Mesenchymal stem cell (in vitro differentiated cells and primary cell): Measurements from ENCODE around the gene ACVR1. TPM values are rescaled to one million over a fixed set of nuclear protein-coding genes. Genes with fewer than 3 reads are reported as not detected.

ENCODE experiments used
- DNase-seq: peaks from one replicate; pipeline ENCODE4 v3.0.0-alpha.2; 2013
- H2AFZ ChIP-seq: one replicate; pipeline ENCODE4 v1.6.1; 2013; ENCODE audit warnings: low read depth, mild to moderate bottlenecking, control low read depth, inconsistent platforms, low read length, moderate library complexity
- H2AK5ac ChIP-seq: 2 replicates; pipeline ENCODE4 v1.6.1; 2013; ENCODE audit warnings: low read length, moderate library complexity, mild to moderate bottlenecking, inconsistent platforms; ENCODE audit not compliant: severe bottlenecking
- H2BK120ac ChIP-seq: one replicate; pipeline ENCODE4 v1.6.1; 2013; ENCODE audit warnings: low read depth, mild to moderate bottlenecking, inconsistent platforms, low read length, moderate library complexity
- H2BK12ac ChIP-seq, 2 experiments: one replicate each; pipeline ENCODE4 v1.6.1; 2013; ENCODE audit warnings: inconsistent platforms in 2 of 2, low read length in 2 of 2, mild to moderate bottlenecking in 2 of 2, moderate library complexity in 2 of 2, control low read depth in 1 of 2
- H2BK15ac ChIP-seq: one replicate; pipeline ENCODE4 v1.6.1; 2013; ENCODE audit warnings: mild to moderate bottlenecking, low read depth, inconsistent platforms; ENCODE audit not compliant: poor library complexity, severe bottlenecking
- H2BK5ac ChIP-seq: 2 replicates; pipeline ENCODE4 v1.6.1; 2013; ENCODE audit warnings: low read depth, mild to moderate bottlenecking, low read length, control low read depth, inconsistent platforms; ENCODE audit not compliant: poor library complexity, severe bottlenecking
- H3K14ac ChIP-seq, 2 experiments: one replicate each; pipeline ENCODE4 v1.6.1; 2013; ENCODE audit warnings: inconsistent platforms in 2 of 2, low read length in 2 of 2, control low read depth in 1 of 2, mild to moderate bottlenecking in 1 of 2, moderate library complexity in 1 of 2
- H3K18ac ChIP-seq, 2 experiments: one replicate each; pipeline ENCODE4 v1.6.1; 2013; ENCODE audit warnings: inconsistent platforms in 2 of 2, low read length in 2 of 2, control low read depth in 1 of 2, low read depth in 1 of 2, mild to moderate bottlenecking in 1 of 2
- H3K23ac ChIP-seq, 2 experiments: one replicate each; pipeline ENCODE4 v1.6.1; 2013; ENCODE audit warnings: inconsistent platforms in 2 of 2, low read length in 2 of 2, mild to moderate bottlenecking in 2 of 2, moderate library complexity in 2 of 2, control low read depth in 1 of 2
- H3K27ac ChIP-seq: 2 replicates; pipeline ENCODE4 v1.5.1; 2013; ENCODE audit warnings: mild to moderate bottlenecking, moderate library complexity, low read length, control low read depth, inconsistent platforms; ENCODE audit not compliant: poor library complexity, severe bottlenecking
- H3K27me3 ChIP-seq, 2 experiments: 2 replicates each; pipeline versions ENCODE4 v1.6.1 to v1.7.0; 2013; ENCODE audit warnings: low read length in 2 of 2, mild to moderate bottlenecking in 2 of 2, moderate library complexity in 2 of 2, control low read depth in 1 of 2, inconsistent platforms in 1 of 2; ENCODE audit not compliant: control insufficient read depth in 1 of 2, insufficient read depth in 1 of 2
- H3K36me3 ChIP-seq, 2 experiments: 2 replicates each; pipeline versions ENCODE4 v1.6.1 to v1.7.0; 2013; ENCODE audit warnings: low read length in 2 of 2, control low read depth in 1 of 2, inconsistent platforms in 1 of 2, low read depth in 1 of 2, mild to moderate bottlenecking in 1 of 2; ENCODE audit not compliant: insufficient read depth in 2 of 2, control insufficient read depth in 1 of 2
- H3K4ac ChIP-seq, 2 experiments: one replicate each; pipeline ENCODE4 v1.6.1; 2013; ENCODE audit warnings: inconsistent platforms in 2 of 2, low read length in 2 of 2, mild to moderate bottlenecking in 2 of 2, moderate library complexity in 2 of 2, control low read depth in 1 of 2, low read depth in 1 of 2
- H3K4me1 ChIP-seq: 2 replicates; pipeline ENCODE4 v1.6.1; 2013; ENCODE audit warnings: low read depth, low read length, control low read depth; ENCODE audit not compliant: control insufficient read depth, insufficient read depth
- H3K4me2 ChIP-seq: 2 replicates; pipeline ENCODE4 v1.6.1; 2013; ENCODE audit warnings: low read length, mild to moderate bottlenecking, inconsistent platforms; ENCODE audit not compliant: poor library complexity, severe bottlenecking
- H3K4me3 ChIP-seq, 2 experiments: 2 replicates each; pipeline versions ENCODE4 v1.5.1 to v1.7.0; 2013; ENCODE audit warnings: low read length in 2 of 2, mild to moderate bottlenecking in 2 of 2, control low read depth in 1 of 2, low read depth in 1 of 2; ENCODE audit not compliant: insufficient read depth in 1 of 2
- H3K79me1 ChIP-seq: replicated peaks from 2 replicates; pipeline ENCODE4 v1.6.1; 2013; ENCODE audit warnings: mild to moderate bottlenecking, control low read depth, low read length, inconsistent platforms; ENCODE audit not compliant: poor library complexity, severe bottlenecking
- H3K9ac ChIP-seq: 2 replicates; pipeline ENCODE4 v1.7.0; 2013; ENCODE audit warnings: mild to moderate bottlenecking, low read length, moderate library complexity
- H3K9me3 ChIP-seq: 2 replicates; pipeline ENCODE4 v1.7.0; 2013; ENCODE audit warnings: mild to moderate bottlenecking, low read length; ENCODE audit not compliant: control insufficient read depth
- H4K8ac ChIP-seq: one replicate; pipeline ENCODE4 v1.6.1; 2013; ENCODE audit warnings: inconsistent platforms, mild to moderate bottlenecking, low read length, moderate library complexity
- H4K91ac ChIP-seq: one replicate; pipeline ENCODE4 v1.6.1; 2013; ENCODE audit warnings: mild to moderate bottlenecking, low read length, inconsistent platforms
- WGBS: methylation state at CpG from one replicate; pipeline ENCODE4 v1.1.7; 2013; ENCODE audit warnings: mixed read lengths; 5-methylcytosine and 5-hydroxymethylcytosine counted together
- small RNA-seq: library from polyadenylated mRNA; stranded (forward); fragments of <200 nt; extraction: miRNeasy Mini kit (QIAGEN cat#:217004); gene quantifications from one replicate; pipeline ENCODE3, GENCODE V24; 2013; ENCODE audit warnings: low read depth

Gene ACVR1

GRCh38 chr2:157691131-157691530 lies 185.0 kb downstream of the ACVR1 start:
- no peak overlapping the region for H2BK12ac ChIP-seq
- no peak overlapping the region for H3K4ac ChIP-seq
- DNase-seq, result no peak
- no peak overlapping the region for H2BK15ac ChIP-seq
- no peak overlapping the region for H2BK5ac ChIP-seq
- H3K27ac ChIP-seq, result no peak overlapping the region
- H3K79me1 ChIP-seq, result no peaks in the 10 kb centered on the region
- H3K4me2 ChIP-seq, result no peak overlapping the region
- no peak overlapping the region for H3K14ac ChIP-seq
- no peak overlapping the region for H2AFZ ChIP-seq
- no peak overlapping the region for H3K4me3 ChIP-seq
- no peaks in the 10 kb centered on the region for H3K4me1 ChIP-seq
- H3K23ac ChIP-seq, result no peak overlapping the region
- no peak overlapping the region for H4K8ac ChIP-seq
- no peaks in the 10 kb centered on the region for H3K27me3 ChIP-seq
- H3K9ac ChIP-seq, result no peak overlapping the region
- H2BK120ac ChIP-seq, result no peak overlapping the region
- H3K36me3 ChIP-seq, result no peaks in the 10 kb centered on the region
- no CpG with 5 or more reads among the region's 1 CpG for WGBS
- H3K9me3 ChIP-seq, result peaks cover 4% of the 10 kb centered on the region
- H2AK5ac ChIP-seq, result no peak overlapping the region
- no peak overlapping the region for H3K18ac ChIP-seq
- H4K91ac ChIP-seq, result no peak overlapping the region

Small RNAs within 50 kb of the gene (small RNA-seq; reads per million reads assigned to genes)
- not detected for gene RNU6-436P
